GM21360 (cell line): ENCODE results near the gene ZNF772.

ENCODE experiments used
- ATAC-seq: cut with Tn5 transposase; IDR thresholded peaks from one replicate; pipeline ENCODE4 v1.9.1; 2021; ENCODE audit warnings: mild to moderate bottlenecking, moderate library complexity; ENCODE audit not compliant: unreplicated experiment

ZNF772 gene

GRCh38 chr19:57435062-57435978, 42.0 kb downstream of the ZNF772 start, which contains the start of gene ZNF749:
ZNF749 (plus strand) TSS chr19:57435325; CDS start chr19:57435579, 254 bp downstream.
- ATAC-seq = peak; percentile 90

- no peak for ATAC-seq
These were observed 42.8 kb downstream of the ZNF772 start for GRCh38 chr19:57434386-57435061.

- ATAC-seq = no peak
These were observed 56.3 kb downstream of the ZNF772 start for GRCh38 chr19:57421037-57421436.

- ATAC-seq = no peak
These were observed 57.9 kb downstream of the ZNF772 start for GRCh38 chr19:57419439-57419838.
